GM20431 (cell line): ENCODE results near the gene UTY.
"Not testable (repeated sequence)": the region's sequence is repeated elsewhere in the genome, so short reads cannot be mapped to it uniquely, and the experiment has no call there.

Experiments
- in situ Hi-C: fragments of 300-500 bp; cut with MseI, MboI; formaldehyde crosslinking; loops from one replicate; pipeline ENCODE4 v1.15.0; 2020; ENCODE audit warnings: low sequenced_read_pairs; ENCODE audit not compliant: unreplicated experiment

UTY gene

DNA sequence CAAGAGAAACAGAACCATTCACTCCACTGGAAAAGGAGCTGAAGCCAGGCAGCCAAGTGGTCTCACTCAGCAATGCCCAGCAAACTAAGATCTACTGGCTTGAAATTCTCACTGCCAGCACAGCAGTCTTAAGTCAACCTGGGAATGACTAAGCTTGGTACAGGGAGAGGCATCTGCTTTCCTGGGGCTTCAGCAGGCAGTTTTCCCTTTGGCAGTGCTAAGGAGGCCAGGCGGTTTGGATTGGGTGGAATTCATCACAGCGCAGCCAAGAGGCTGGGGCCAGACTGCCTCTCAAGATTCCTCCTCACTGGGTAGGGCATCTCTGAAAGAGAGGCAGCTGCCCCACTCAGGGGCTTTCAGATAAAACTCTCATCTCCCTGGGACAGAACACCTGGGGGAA lies 149.2 kb downstream of the UTY start:
- in situ Hi-C loops, result no loop called here

DNA sequence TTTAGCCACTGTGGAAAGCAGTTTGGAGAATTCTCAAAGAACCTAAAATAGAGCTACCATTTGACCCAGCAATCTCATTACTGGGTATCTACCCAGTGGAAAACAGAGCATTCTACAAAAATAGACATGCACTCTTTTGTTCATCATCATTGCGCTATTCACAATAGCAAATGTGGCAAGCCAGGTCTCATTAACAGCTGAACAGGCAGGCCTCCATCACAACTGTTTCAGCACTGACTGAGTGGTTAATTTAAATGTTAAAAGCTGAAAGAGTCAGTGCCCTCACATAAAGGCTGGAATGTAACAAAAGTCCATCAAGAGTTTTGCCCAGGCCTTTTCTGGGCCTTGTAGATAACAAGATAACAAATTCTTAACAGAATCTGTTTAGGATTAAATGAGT lies 166.9 kb downstream of the UTY start:
- in situ Hi-C loops, result no loop called here

DNA sequence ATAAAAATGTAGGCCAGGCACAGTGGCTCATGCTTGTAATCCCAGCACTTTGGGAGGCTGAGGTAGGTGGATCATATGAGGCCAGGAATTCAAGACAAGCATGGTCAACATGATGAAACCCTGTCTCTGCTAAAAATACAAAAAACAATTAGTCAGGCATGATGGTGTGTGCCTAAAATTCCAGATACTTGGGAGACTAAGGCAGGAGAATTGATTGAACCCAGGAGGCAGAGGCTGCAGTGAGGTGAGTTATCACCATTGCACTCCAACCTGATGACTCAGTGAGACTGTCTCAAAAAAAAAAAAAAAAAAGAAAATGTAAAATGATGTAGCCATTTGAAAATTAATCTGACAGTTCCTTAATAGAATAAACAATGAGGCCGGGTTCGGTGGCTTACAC lies 171.9 kb downstream of the UTY start:
- in situ Hi-C loops, result no loop called here

DNA sequence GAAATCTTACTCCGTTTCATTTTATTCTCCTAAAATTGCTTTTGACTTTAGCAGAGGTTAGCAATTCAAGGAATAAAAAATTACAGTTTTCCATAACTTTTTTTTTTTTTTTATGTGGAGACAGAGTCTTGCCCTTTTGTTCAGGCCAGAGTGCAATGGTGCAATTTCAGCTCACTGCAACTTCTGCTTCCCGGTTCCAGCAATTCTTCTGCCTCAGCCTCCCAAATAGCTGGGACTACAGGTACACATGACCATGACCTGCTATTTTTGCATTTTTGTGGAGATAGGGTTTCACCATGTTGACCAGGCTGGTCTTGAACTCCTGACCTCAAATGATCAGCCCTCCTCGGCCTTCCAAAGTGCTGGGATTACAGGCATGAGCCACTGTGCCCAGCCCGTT lies 179.0 kb downstream of the UTY start:
- in situ Hi-C loops, result no loop called here

DNA sequence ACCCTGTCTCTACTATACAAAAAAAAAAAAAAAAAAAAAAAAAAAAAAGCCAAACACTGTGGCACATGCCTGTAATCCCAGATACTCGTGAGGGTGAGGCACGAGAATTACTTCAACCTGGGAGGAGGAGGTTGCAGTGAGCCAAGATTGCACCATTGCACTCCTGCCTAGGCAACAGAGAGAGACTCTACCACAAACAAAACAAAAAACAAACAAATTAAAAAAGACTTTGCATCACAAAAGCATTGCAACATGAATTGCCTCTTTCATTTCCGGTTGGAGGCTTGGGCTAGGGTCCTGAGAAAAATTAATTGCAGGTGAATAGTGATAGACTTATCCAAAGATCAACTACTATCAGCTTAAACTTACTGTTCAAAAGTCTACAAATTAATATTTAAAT lies 180.4 kb downstream of the UTY start:
- in situ Hi-C loops, result no loop called here

DNA sequence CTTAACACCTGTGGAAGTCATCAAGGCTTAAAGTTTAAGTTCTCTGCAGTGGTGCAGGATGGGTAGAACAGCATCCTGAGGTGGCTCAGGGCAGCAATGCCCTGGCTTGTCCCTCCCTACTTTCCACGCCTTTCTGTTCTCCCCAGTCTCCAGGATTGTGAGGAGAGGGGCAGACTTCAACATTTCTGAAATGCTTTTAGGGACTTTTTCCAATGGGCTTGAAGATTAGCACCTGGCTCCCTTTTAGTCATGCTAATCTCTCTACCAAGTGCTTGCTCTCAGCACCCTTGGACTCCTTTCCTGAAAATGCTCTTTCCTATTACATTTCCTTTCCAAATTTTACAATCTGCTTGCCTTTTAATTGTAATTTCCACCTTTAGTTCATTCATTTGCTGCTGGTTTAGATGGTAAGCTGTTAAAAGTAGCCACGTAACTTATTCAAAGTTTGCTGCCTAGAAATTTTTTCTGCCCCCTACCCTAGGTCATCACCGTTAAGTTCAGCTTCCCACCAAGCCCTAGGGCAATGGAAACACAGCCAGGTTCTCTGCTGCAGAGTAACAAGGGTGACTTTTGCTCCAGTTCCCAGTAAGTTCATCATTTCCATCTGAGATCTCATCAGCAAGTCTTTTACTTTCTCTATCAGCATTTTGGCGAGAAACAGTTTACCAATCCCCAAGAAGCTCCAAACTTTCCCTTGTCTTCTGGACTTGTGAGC lies 183.5 kb downstream of the UTY start:
- in situ Hi-C loops, result no loop called here

DNA sequence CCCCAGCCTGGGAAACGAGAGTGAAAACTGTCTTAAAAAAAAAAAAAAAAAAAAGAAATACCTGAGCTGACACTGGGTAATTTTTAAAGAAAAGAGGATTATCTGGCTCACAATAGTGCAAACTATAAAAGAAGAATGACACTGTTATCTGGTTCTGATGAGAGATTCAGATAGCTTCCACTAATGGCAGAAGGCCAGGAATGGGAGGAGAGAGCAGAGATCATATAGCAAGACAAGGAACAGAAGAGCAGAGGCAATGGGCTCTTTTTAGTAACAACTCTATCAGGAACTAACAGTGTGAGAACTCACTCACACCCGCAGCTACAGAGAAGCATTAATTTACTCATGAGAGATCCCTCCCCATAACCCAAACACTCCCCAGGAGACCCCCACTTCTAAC lies 184.8 kb downstream of the UTY start:
- in situ Hi-C loops, result no loop called here

DNA sequence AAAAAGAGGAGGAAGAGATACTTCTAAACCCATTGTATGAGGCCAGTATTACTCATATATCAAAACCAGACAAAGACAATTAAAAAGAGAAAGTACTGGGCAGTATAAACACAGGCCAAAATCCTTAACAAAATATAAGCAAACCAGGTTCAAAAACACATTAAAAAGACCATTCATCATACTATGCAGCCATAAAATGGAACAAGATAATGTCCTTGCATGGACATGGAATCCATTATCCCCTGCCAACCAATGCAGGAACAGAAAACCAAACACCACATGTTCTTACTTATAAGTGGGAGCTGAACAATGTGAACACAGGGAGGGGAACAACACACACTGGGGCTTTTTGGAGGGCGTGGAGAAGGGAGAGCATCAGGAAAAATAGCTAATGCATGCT lies 188.6 kb downstream of the UTY start:
- in situ Hi-C loops, result no loop called here

DNA sequence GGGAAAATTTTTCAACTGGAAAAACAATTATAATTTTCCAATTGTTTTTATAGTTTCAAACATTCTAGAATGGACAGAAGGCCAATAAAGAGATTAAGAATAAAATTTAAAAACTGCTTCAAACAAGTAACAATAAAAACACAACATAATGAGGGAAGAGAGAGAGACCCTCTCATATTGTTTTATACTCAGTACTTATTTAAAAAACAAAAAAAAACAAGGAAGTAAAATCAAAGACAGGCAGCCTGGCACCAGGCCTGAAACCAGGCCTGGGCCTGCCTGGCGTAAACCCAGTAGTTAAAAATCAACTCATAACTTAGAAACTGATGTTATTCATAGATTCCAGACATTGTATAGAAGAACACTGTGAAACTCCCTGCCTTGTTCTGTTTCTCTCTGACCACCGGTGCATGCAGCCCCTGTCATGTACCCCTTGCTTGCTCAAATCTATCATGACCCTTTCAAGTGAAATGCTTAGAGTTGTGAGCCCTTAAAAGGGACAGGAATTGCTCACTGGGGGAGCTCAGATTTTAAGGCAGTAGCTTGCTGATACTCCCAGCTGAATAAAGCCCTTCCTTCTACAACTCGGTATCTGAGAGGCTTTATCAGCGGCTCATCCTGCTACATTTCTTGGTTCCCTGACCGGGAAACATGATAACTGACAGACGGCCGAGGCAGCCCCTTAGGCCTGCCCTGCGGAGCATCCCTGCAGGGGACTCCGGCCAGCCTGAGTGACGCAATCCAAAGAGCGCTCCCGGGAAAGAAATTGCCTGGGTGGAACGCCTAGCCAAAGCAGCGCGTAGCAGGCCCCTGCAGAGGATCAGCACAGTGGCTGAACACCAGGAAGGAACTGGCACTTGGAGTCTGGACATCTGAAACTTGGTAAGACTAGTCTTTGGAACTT lies 197.4 kb downstream of the UTY start:
- in situ Hi-C loops, result not testable (repeated sequence)

DNA sequence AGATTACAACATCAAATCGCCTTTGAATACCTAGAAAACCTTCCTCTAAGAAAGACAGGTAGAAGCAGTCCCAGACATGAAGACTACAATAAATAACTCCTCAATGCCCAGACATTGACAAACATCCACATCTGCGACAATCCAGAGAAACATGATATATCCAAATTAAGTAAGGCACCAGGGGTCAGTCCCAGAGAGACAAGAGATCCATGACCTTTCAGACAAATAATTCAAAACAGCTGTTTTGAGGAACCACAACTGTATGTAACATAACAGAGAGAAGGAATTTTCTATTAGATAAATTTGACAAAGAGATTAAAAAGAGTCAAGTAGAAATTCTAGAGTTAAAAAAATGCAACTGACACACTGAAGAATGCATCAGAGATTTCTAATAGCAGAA lies 200.3 kb downstream of the UTY start:
- in situ Hi-C loops, result no loop called here

DNA sequence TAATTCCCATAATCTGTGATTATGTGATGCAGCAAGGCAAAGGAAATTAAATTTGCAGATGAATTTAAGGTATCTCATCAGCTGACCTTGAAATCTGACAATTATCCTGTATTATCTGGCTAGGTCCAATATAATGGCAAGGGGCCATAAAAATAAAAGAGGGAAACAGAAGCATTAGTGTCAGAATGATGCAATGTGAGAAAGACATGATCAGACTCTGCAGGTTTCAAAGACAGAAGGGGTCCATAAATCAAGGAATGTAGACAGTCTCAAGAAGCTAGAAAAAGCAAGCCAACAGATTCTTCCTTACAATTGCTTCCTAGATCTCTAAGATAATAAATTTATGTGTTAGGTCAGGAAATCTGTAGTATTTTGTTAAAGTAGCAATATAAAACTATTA lies 208.1 kb downstream of the UTY start:
- in situ Hi-C loops, result no loop called here

DNA sequence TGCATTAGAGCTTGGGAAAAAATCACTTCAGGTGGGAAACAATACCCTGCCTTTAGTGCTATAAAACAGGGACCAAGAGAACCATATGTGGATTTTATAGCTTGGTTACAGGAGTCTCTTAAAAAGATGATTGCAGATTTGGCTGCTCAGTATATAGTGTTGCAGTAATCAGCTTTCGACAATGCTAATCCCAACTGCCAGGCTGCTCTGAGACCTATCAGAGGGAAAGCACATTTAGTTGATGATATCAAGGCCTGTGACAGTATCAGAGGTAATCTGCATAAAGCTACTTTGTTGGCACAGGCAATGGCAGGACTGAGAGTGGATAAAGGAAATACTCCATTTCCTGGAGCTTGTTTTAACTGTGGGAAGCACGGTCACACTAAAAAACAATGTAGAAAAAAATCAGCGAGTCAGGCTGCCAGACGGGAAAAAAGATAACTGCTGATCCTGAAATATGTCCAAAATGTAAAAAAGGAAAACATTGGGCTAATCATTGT lies 225.8 kb downstream of the UTY start:
- in situ Hi-C loops, result not testable (repeated sequence)

DNA sequence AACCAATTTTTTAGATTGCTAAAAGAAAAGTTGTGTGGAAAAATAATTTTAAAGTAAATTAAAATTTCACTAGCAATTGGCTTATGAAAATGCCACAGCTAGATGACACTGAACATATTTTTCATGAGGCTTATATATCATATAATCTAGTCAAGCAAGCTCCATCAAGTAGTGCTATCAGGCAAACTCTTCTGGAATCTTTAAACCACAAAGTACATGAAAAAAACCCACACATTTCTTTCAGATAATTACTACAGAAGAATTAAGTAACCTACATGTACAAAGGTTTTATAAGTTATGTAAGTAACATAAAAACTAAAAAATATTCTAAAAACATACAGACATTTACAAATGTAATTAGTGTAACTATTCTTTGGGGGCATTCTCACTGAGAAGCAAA lies 229.4 kb downstream of the UTY start:
- in situ Hi-C loops, result no loop called here

DNA sequence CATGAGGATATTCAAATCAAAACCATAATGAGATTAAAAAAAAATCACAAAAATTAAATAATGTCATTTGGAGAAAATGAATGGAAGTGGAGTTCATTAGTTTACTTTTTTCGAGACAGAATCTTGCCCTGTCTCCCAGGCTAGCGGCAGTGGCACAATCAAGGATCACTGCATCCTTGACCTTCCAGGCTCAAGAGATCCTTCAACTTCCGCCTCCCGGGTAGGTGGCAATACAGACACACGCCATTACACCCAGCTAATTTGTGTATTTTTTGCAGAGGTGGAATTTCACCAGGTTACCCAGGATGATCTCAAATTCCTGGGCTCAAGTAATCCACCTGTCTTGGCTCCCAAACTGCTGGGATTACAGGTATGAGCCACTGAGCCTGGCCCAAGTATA lies 236.1 kb downstream of the UTY start:
- in situ Hi-C loops, result no loop called here

DNA sequence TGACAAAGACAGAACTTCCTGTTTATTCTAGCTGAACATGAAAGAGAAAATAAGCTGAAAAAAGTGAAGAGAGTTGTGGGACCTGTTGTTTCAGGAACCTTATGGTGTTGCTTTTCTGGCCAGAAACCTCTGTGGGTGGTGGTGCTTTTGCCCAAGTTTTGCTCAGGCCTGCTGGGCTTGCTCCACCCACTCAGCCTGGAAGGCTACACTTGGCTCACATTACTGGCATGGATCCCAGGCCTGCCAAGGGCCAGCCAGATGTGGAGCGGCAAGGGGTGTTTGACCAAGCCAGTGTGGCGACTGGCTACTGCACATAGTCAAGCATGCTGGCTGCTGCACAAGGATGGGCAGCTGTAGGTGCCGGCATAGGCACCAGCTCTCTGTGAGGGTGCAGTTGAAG lies 245.9 kb downstream of the UTY start:
- in situ Hi-C loops, result no loop called here

DNA sequence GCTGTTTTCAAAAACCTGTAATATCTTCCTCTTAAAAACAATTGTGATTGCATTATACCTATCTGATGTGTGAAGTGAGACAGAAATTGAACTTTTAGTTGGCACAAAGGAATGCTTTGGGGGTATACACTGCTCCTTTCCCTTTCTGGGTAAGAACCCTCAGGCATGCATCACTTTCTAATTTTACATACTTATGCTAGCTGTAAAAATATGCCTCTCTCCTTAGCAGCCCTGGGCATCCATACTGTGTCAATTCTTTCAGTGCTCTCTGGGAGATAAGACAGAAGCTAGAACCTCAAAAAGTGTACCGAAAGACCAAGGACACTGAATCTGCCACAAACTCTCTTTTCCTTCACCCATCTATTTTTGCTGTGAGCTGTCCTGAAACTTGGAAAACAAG lies 246.7 kb downstream of the UTY start:
- in situ Hi-C loops, result no loop called here

DNA sequence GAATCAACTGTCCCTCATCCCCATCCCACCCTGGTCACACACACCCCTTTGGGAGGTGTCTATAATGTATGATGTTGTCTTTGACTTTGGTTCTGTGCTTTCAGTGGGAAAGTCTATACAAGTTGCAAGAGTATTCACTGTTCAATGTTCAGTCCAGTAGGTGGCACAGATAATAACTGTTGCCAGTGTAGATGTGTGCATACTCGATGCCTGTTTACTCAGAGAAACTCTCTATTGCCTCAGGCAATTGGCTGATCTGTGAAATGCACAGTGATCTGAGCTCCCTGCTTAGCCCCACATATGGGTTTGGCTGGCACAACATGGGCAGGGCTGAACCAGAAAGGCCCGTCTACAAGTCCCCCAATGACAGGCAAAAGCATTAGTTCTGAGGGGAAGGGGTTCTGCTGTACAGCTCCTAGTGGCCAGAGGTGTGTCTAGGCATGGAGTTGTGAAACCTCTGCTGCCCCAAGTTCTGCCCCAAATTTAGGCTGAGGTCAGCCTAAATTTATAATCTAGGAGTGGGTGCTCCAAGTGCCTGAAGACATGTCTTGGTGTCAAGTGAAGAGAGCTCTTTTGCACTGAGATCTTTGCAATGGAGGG lies 252.4 kb downstream of the UTY start:
- in situ Hi-C loops, result no loop called here

DNA sequence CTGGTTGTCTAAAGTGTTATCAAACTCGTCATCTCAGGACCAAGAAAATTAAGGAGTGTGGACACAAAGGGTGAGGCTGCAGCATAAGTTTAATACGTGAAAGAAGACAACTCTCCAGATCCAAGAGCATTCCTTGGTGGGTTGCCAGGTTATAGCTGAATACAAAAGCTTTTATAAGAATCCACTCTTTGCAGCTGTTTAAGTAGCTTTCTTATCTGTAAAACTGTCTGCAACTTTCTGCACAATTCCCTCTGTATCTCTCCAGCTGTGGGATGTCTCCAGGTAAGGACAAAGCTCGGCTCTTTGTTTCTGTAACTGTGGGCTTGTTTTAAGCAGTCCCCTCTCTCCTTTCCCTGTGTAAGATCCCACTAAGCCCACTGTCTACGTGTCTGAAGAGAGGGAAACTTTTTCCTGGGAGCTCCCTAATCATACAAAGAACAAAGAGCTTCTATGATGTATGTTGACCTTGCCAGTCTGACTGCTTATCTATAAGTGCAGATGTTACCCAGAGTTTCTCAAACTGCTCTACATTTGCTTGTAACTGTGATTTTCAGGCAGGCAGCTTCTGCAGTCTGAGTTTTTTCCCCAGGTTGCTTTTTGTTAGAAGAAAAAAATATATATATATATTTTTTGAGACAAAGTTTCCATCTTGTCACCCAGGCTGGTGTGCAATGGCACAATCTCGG lies 268.7 kb downstream of the UTY start:
- in situ Hi-C loops, result no loop called here

DNA sequence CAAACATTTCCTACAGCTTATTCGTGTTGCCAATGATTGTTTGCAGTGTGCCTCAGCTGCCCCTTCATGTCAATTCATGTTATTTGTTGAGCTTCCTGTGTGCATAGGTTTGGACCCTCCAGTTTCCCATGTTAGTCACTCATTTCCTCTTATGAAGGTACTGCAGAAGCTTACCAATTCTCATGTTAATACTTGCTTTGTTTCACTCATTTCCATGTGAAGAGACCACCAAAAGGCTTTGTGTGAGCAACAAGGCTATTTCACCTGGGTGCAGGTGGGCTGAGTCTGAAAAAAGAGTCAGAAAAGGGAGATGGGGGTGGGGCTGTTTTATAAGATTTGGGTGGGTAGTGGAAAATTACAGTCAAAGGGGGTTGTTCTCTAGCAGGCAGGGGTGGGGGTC lies 274.6 kb downstream of the UTY start:
- in situ Hi-C loops, result no loop called here
